Activated CD4-positive, alpha-beta T cell treated with anti-CD3 and anti-CD28 coated beads, Interleukin-2, Interleukin-4, amounts not matched to agents 100 ng/mL and 50 ng/mL, durations not matched to agents 16 hours and 8 hours (primary cell): Measurements from ENCODE around the gene HNRNPDL.
"Not testable (repeated sequence)": the region's sequence is repeated elsewhere in the genome, so short reads cannot be mapped to it uniquely, and the experiment has no call there.

Experiments used
- DNase-seq: peaks from one replicate; pipeline ENCODE4 v3.0.0-alpha.2; 2020; ENCODE audit warnings: low spot score

HNRNPDL gene

DNA sequence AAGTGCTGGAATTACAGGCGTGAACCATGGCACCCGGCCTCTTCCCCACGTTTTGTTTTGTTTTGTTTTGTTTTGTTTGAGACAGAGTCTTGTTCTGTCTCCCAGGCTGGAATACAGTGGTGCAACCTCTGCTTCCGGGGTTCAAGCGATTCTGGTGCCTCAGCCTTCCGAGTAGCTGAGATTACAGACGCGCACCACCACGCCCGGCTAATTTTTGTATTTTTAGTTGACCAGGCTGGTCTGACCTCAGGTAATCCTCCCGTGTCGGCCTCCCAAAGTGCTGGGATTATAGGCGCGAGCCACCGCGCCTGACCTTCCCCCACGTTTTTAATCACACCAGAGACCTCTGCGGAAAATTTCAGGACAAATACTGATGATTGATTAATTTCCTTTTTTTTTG lies 2.3 kb upstream of the HNRNPDL start:
- DNase-seq: no peak

DNA sequence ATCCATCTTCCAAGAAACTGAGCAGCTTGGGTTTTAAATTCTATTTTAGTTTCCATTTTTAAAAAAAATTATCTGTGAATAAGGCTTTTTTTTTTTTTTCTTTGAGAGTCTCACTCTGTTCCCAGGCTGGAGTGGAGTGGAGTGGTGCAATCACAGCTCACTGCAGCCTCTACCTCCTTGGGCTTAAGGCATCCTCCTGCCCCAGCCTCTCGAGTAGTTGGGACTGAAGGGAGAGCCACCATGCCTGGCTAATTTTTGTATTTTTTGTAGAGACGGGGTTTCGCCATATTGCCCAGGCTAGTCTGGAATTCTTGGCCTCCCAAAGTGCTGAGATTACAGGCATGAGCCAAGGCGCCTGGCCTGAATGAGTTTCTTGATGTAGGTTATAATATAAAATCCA lies 1.6 kb upstream of the HNRNPDL start:
- no peak for DNase-seq

DNA sequence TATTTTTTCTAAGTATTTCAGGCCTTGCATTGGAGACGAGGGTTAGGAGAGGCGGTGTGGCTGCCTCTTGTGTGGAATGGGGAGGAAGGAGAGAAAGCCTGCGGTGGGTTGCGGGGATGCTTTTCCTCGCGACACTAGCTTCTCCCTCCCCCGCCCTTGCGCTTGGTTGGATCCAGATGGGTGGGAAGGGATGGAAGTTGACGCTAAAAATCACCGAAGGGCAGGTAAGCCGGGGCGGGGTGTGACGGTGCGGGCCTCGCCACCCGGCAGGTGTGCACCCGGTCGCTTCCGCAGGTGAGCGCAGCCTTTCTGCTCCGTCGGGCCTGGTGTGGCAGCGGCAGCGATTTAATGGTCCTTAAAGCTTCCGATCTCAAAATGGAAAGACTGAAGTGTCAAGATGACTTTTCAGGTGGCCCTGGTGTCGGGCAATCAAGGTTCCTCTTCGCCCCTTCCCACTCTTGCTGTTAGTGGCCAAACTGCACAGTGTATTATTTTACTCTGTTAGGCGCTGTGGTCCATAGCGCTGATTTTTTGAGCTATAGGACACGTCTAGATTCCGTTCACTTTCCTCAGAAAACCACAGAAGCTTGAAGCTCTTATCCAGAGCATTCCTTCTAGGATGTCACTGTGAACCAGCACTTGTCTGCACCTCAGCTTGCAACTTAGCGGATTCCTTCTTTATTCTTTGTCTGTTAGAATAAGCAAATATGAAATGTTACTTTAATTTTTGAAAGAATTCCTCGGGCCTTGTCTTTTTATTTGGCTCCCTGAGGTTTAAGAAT lies 893 bp upstream of the HNRNPDL start:
- no peak for DNase-seq

DNA sequence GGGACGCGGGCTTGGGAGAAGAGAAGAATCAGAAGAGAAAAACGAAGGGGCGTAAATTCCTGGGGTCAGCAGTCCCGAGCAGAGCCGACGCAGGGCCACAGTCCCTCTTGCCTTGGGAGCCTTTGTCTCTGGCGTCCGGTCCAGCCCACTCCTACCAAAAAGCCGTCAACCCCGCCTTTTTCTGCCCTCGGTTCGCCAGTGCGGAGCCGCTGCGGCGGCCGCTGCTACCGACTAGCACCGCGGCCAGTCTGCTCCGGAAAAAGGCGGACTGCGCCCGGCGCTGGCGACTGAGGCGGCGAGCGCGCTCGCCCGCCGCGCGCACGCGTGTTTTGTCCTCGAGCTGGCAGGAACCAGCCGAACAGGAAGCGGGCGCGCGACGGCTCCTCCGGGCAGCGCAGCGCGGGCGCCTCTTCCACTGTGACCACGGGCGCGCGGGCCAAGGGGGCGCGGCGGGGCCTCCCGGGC lies 502 bp downstream of the HNRNPDL start:
- no peak for DNase-seq

DNA sequence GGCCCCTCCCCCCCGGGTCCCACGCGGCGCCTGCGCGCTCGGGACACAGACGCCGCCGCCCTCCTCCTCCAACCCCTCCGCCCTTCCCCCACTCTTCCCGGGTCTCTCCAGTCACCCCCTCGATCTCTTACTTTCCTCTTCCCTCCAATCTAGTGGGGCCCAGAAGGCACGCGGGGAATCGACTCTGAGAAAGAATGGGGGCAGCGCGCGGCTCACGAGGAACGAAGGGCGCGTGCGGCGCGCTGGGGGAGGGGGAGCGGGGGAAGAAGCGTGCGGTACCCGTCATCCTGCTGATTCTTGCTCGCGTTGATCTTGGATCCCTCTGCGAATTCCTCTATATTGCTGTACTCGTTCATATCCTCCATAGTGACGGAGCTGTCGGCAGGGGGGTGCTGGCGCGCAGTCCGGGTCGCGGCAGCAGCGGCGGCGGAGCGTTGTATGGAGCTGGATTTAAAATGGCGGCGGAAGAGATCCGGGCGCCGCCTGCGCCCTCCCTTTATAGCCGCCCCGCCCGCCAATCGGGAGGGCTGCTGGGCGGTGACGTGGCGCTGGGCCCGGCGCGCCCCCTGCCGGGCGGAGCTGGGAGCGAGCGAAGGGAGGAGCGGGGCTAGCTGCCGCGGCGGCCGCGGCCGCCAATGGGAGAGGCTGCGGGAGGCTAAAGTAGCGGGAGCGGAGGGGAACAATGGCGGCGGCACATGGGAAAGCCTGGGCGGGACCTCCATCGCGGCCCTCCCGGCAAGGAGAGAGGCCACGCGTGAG lies 1.1 kb downstream of the HNRNPDL start:
- DNase-seq: peak; percentile 93

DNA sequence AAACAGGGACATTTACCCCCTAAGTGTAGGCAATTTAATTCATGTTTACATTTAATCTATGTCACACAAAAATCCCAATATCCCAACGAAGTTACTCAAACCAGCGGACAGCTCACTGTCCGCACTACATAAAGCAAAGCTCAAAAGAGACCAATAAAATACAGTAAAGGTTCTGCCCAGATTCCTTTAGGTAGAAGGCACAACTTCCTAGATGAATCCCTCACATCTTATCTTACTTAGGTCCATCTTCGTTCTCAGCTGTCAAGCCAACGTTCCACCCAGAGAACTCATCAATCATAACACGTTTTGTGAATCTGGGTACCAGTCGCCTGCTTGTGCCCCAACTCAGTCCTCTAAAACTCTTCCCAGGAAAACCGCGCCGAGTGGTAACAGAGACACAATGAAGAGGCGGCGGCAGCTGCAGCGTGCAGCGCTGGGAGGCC lies 1.7 kb downstream of the HNRNPDL start:
- no peak for DNase-seq

DNA sequence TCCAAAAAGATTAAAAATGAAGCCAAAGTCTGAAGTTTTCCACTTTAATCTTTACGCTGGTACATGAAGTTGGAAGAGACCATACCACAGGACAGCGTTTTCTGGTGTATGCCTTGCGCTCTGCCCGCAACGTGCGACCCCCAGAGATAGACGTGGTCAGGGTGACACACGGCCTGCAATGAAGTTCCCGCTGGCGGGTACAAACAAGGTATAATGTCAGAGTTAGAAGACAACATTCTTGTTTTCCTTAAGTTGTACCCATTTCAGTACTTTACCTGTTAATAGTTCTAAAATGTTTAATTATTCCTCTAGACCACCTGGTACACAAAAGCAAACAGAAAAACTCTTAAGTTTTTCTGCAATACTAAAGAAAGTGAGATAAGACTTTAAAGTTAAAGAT lies 4.8 kb downstream of the HNRNPDL start:
- no peak for DNase-seq

DNA sequence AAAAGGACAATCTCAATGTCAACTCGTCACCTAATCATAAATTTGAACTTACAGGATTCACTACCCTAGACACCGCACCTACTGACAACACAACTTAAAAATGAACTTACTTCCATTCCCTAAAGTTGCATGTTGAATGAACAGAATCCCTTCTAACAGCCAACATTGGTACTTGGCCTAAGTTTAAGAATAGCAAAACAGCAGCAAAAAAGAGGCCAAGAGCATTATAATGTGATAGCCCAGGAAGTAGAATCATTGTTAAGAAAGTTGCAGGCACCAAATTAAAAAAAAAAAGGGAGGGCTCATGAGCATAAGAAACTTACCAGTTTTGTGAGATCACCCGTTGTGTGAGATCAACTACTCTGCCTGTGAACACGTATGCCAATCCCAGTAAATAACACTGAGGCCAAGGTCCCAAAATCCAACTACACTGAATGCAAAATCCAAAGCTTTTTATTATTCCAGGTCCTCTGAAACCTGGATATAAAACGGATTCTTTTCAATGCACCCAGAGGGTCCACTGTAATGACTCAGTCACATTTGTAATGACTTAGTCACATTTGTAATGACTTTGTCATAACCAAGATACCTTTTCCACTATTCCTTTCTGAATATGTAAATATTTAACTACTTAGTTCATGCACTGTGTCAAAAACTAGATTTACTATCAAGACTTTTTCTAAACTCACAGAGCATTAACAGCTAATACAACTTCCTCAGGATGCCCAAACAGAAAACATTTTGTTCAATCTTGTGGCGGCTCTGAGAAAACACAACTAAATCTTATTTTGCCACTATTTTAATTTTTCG lies 6.8 kb downstream of the HNRNPDL start:
- no peak for DNase-seq

DNA sequence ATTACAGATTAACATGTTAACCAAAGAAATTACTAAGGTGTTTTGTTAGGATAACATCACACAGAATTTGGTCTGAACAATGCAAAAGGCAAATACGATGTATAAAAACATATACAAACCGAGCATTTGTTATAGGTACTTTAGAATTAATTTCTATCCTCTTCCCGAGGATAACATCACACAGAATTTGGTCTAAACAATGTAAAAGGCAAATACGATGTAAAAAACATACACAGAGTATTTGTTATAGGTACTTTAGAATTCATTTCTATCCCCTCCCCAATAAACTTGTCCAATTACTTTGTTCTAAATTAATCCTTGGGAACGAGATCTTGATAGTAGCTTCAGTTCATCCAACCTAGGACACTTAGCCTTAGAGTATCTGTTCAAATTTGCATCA lies 7.6 kb downstream of the HNRNPDL start:
- no peak for DNase-seq

DNA sequence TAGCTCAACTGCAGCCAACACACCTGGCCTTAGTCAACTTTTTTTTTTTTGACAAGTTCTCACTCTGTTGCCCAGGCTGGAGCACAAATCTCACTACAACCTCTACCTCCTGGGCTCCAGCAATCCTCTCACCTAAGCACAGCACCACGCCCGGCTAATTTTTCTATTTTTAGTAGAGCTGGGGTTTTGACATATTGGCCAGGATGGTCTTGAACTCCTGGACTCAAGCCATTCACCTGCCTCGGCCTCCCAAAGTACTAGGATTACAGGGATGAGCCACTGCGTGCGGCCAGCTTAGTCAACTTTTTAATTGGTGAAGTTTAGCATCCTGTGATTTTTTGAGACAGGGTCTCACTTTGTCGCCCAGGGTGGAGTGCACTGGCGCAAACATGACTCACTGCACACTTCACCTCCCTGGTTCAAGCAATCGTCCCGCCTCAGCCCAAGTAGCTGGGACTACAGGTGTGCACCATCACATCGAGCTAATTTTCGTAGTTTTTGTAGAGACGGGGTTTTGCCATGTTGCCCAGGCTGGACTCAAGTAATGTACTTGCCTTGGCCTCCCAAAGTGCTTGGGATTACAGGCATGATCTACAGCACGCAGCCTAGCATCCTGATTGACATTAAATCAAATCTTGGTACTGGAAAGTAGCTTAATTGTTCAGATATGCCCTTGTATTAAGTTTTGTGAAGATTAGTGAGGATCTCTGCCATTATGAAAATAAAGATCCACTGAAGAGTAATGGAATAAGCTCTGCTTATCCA lies 8.3 kb downstream of the HNRNPDL start:
- DNase-seq: no peak

DNA sequence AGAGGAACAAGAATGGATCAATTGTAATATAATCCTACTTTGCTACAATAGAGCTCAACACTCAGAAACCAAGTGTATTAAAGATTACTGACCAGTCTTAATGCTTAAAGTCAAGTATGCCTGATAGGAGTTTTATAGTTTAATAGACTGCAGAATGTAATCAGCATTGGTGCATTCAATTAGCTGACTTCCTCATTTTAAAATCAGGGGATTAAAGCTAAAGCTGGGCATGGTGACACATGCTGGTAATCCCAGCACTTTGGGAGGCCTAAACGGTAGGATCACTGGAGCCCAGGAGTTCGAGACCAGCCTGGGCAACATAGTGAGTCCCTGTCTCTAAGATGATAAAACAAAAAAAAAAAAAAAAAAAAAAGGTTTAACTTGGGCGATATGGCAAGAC lies 10.8 kb downstream of the HNRNPDL start:
- no peak for DNase-seq

DNA sequence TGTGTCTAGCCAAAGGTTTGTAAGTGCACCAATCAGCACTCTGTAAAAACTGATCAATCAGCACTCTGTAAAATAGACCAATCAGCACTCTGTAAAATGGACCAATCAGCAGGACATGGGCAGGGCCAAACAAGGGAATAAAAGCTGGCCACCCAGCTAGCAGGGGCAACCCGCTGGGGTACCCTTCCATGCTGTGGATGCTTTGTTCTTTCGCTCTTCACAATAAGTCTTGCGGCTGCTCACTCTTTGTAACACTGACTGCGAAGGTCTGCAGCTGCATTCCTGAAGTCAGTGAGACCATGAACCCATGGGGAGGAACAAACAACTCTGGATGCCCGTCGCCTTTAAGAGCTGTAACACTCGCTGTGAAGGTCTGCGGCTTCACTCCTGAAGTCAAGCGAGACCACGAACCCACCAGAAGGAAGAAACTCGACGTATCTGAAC lies 14.3 kb downstream of the HNRNPDL start:
- DNase-seq: no peak

DNA sequence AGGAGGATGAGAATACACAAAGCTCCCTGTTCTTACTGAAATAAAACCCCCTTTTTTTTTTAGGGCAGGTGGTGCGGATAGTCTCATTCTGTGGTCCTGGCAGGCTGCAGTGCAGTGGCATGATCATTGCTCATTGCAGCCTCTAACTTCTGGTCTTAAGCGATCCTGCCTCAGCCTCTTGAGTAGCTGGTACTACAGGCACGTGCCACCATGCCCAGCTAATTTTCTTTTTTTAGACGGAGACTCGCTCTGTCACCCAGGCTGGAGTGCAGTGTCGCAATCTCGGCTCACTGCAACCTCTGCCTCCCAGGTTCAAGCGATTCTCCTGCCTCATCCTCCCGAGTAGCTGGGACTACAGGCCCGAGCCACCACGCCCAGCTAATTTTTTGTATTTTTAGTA lies 15.2 kb downstream of the HNRNPDL start:
- DNase-seq: not testable (repeated sequence)

DNA sequence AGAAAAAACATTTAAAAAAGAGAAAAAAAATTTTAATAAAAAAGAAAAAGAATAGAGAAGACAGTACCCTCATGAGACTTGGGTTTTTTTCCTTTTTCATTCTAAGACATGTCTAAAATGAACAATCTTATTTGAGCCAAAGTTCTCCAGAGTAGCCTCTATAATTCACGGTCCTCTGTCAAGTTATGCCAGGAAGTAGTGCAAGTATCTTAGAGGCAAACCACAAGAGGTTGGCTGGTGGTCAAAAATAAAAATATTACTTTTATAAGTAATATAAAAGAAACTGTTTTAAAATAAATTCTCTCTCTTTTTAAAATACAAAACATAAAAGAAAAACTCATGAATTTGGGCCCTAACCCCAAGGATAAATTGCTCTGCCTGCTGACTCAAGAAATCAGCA lies 26.5 kb downstream of the HNRNPDL start:
- DNase-seq: no peak

DNA sequence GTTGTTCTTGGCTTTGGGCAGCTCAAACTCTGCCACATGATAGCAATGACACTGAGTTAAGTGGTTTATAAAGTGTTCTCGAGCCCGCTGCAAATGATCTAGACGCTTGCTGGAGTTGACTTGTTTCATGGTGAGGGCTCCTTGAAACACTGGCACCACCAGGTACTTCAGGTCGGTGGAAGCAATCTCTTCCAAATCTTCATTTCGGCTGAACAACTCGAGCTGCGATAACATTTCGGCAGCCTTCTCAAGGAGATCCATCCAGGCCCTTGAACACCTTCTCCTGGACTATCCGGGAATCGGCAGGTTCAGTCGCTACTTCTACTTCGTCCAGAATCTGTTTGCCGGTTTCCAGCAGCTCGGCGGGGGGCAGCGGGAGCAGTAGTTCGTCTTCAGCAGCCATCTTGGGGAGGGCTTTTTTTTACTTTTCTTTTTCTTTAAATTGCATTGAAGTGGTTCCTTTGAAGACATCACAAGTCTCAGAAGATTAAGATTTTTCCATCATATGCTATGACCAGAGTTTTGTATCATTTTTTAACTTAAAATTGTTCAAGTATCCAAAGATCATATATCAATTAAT lies 28.0 kb downstream of the HNRNPDL start:
- no peak for DNase-seq

DNA sequence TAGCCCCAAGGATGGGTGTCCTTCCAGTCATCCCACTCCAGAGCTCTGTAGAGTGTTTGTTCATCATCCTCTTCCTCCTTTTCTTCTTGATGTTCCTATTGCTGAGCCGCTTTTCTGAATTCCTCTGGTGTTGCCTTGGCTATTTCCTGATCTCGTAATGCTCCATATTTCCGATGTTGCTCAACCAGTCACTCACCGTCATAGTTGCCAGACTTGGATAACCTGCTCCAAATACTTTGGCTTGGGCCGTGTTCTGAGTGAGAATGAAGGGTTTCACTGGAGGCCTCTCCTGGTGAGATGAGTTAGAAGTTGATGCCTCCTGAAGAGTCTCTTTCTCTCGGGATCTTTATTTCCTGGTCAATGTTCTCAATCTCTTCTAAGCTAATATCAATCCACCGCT lies 28.7 kb downstream of the HNRNPDL start:
- no peak for DNase-seq

DNA sequence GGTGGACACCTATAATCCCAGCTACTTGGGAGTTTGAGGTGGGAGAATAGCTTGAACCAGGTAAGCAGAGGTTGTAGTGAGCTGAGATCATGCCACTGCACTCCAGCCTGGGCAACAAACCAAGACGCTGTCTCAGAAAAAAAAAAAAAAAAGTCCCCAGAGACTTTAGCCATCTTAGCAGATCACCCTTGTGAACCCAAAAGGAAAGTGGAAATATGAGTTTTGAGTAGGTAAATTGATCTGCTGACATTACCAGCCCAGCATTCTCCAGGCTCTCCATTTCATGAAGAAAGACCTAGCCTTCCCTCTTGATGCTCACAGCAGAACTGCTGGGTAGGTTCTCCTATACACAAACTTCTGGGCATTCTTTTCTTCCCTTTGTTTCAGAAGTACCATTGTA lies 32.0 kb downstream of the HNRNPDL start:
- no peak for DNase-seq

DNA sequence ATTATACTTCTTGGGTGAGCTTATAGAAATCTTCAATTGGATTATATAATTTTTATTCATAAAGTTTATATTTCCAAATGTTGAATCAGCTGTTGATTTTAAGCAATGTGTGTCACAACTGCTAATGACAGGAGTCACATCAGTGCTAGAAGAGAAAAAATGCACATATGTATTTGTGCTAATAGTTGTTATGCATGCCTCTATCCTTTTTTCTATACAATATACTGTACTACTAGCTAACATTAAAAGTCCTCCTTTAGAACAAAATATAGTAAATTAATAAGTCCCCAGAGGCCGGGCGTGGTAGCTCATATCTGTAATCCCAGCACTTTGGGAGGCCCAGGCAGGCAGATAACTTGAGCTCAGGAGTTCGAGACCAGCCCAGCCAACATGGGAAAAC lies 32.7 kb downstream of the HNRNPDL start:
- DNase-seq: no peak

DNA sequence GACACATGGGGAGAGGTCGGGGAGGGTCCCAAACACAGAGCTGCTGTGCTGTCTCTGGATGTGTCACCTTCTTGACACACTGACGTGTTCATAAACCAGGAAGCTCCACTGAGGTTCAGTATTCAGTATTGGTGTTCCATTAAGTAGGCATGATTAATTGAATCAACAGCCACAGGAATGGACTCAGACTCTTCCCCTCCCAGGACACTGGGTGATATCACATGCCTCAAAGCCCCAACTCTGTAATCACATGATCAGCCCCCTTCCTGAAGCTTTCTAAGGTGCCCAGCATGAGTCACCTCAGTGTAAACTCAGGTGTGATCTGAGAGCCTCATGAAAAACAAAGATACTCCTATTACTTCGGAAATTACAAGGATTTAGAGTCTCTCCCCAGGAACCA lies 35.4 kb downstream of the HNRNPDL start:
- no peak for DNase-seq

DNA sequence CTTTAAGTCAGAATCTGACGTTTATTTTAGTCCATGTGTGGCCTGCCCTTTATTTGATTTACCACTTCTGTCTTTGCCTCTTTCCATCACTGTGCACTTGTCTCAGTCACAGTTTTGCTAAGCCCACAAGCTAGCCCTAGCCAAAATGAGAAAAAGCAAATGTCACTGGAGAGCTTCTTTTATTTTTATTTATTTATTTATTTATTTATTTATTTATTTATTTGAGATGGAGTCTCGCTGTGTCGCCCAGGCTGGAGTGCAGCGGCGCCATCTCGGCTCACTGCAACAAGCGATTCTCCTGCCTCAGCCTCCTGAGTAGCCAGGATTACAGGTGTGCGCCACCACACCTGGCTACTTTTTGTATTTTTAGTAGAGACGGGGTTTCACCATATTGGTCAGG lies 40.2 kb downstream of the HNRNPDL start:
- not testable (repeated sequence) for DNase-seq

DNA sequence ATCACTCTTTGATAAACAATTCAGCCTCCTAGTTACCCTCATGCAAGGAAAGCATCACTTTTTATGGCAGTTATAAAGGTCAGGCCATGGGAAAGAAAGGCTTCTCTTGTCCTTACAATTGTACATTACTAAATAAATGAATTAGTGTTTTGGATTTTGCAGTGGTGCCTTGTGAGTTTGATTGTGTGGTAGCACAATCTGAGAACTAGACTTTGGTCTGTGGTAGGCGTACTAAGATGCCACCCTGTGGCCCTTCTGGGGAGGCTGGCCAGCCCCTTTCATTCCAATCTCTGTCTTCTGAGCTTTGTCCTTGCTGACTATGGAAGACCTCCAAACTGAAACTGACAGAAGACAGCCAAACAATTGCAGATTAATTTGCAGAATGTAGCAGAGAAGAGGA lies 41.9 kb downstream of the HNRNPDL start:
- no peak for DNase-seq
